Tibial nerve (tissue), 4 donors: Measurements from ENCODE around the gene DCUN1D3. TPM values are rescaled to one million over a fixed set of nuclear protein-coding genes. Genes with fewer than 3 reads are reported as not detected.
A peak's percentile ranks its signal among the peaks of the same experiment; 100 is the strongest.
"Not testable (repeated sequence)": the region's sequence is repeated elsewhere in the genome, so short reads cannot be mapped to it uniquely, and the experiment has no call there.

Source experiments
- DNase-seq, 2 donors: peaks; one replicate each; pipeline ENCODE4 v3.0.0-alpha.2; 2019; ENCODE audit warnings: low spot score in 2 of 2
- H3K27ac ChIP-seq, 4 donors: fragments of 200-600 bp; sonication (generic) in 3 of 4; one replicate each; pipeline ENCODE4 v1.5.1; 2017 to 2019; ENCODE audit warnings: mild to moderate bottlenecking in 1 of 4
- H3K27me3 ChIP-seq, 2 donors: fragments of 200-600 bp; sonication (generic) in 1 of 2; one replicate each; pipeline versions ENCODE4 v1.5.1 to v1.6.0; 2017 to 2019
- H3K36me3 ChIP-seq, 3 donors: fragments of 200-600 bp; sonication (generic); one replicate each; pipeline ENCODE4 v1.5.1; 2018 to 2019
- H3K4me1 ChIP-seq, 4 donors: fragments of 200-600 bp; sonication (generic) in 3 of 4; one replicate each; pipeline ENCODE4 v1.5.1; 2017 to 2019
- H3K4me3 ChIP-seq, 4 donors: fragments of 200-600 bp; sonication (generic) in 3 of 4; one replicate each; pipeline ENCODE4 v1.5.1; 2017 to 2019; ENCODE audit warnings: mild to moderate bottlenecking in 1 of 4, moderate library complexity in 1 of 4
- H3K9me3 ChIP-seq, 4 donors: fragments of 200-600 bp; sonication (generic) in 3 of 4; one replicate each; pipeline ENCODE4 v1.5.1; 2017 to 2019
- CTCF ChIP-seq, 5 experiments: fragments of 200-600 bp in 3 of 5; fragments of 450-650 bp in 2 of 5; sonication (generic) in 3 of 5; IDR thresholded peaks; one replicate each; pipeline ENCODE4 v1.5.1; 2016 to 2019; ENCODE audit warnings: antibody characterized with exemption in 5 of 5, mild to moderate bottlenecking in 3 of 5, moderate library complexity in 2 of 5
- EP300 ChIP-seq, 2 donors: sonication (generic); formaldehyde crosslinking; IDR thresholded peaks; one replicate each; pipeline ENCODE4 v1.6.1; 2017; ENCODE audit warnings: antibody characterized with exemption in 2 of 2, mild to moderate bottlenecking in 1 of 2
- POLR2A ChIP-seq, 2 donors: fragments of 450-650 bp; IDR thresholded peaks; one replicate each; pipeline ENCODE4 v1.6.1; 2017; ENCODE audit warnings: antibody characterized with exemption in 2 of 2, mild to moderate bottlenecking in 2 of 2, moderate library complexity in 2 of 2
- WGBS, 2 donors: methylation state at CpG; one replicate each; pipeline ENCODE4 v1.1.5; 2018; 5-methylcytosine and 5-hydroxymethylcytosine counted together
- total RNA-seq, 4 donors: library from RNA; depleted of rRNA; stranded (reverse); fragments of >200 nt; gene quantifications; one replicate each; pipeline ENCODE4 v1.1.0, GENCODE V29; 2016

Gene DCUN1D3, protein sequence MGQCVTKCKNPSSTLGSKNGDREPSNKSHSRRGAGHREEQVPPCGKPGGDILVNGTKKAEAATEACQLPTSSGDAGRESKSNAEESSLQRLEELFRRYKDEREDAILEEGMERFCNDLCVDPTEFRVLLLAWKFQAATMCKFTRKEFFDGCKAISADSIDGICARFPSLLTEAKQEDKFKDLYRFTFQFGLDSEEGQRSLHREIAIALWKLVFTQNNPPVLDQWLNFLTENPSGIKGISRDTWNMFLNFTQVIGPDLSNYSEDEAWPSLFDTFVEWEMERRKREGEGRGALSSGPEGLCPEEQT
- 10 to 100 TPM; 28.8 to 37.5 (median 29.3) TPM for total RNA-seq

DNA sequence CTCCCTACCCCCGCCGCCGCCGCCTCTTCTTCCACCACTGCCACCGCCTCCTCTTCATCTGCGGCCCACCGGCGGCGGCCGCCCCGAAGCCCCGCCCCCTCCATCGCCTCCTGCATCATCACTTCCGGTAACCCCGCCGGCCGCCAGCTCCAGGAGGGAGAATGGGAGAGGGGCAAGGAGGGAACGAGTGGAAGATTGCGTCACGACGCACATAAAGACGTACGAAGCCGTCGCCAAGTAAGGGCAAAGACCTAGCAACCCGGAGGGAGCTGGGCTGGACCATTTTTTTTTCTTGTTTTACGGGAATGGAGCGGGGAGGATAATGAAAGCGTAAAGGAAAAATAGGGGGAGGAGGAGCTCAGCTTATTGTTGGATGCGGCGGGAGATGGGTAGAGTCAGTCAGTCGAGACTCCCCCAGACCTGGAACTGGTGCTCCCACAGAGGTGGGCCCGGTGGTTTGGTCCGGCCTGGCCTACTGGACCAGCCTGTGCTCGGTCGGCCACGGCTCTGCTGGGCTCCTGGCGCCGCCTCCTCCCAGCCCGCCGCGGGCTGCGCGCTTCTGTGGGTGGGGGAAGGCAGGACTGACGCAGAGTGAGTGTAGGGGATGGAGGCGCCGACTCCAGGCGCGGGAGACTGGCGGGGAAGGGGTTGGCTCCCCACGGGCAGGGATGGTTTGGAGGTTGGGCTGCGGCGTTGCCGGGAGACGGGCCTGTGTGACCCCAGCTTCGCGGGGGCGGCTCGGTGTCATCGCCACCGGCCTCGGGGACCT lies at the start of gene DCUN1D3, which contains the start of gene LYRM1:
DCUN1D3 (minus strand) TSS at position 60 of the 769 bp plus-strand sequence. CDS start 37,820 bp downstream, outside the sequence.
LYRM1 (plus strand) TSS at position 473 of the 769 bp plus-strand sequence. CDS start 14,785 bp downstream, outside the sequence.
- TF ChIP-seq EP300 (IDR thresholded peaks at IDR 0.05) (peak; percentile 85 to 98), CTCF (IDR thresholded peaks at IDR 0.05) (peak in 2 of 5 experiments; percentile 33 to 53), POLR2A (IDR thresholded peaks at IDR 0.05) (peak; percentile 92 to 93)
- H3K9me3 ChIP-seq, result no peaks in the 10 kb centered on the region
- no peaks in the 10 kb centered on the region for H3K27me3 ChIP-seq
- WGBS, 2 donors, result 0 to 1% methylated on average over 39 to 55 of the region's 62 CpGs
- H3K4me1 ChIP-seq, result peaks cover 3 to 80% (median 52%) of the 10 kb centered on the region in 4 donors
- peaks cover 0 to 8% (median 0%) of the 10 kb centered on the region in 3 donors for H3K36me3 ChIP-seq
- DNase-seq, result peak; percentile 94 to 96
- peak within 1 kb of the TSS; percentile 91 to 100 (median 95) for H3K27ac ChIP-seq
- peak within 1 kb of the TSS; percentile 55 to 88 (median 74) for H3K4me3 ChIP-seq

DNA sequence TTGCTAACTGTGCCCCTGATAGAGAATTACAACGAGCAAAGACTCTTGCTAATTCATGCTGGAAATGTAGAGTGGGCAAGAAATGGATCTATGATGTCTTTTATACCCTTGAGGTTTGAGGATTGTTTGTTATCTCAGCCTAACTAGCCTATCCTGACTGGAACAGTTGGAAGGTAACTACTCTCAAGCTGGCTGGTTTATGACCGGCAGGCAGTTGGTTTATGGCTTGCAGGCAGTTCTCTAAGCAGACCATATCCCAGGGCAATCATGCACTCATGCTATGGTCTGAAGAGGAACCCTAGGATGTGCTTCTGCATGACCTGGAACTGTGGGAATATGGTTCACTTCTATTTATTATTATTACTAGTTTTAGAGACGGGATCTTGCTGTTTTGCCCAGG lies 49.5 kb upstream of the DCUN1D3 start:
- TF ChIP-seq POLR2A (IDR thresholded peaks at IDR 0.05) (no peak), EP300 (IDR thresholded peaks at IDR 0.05) (no peak), CTCF (IDR thresholded peaks at IDR 0.05) (no peak)
- 62 to 65% methylated on average over 3 of the region's 3 CpGs for WGBS, 2 donors
- H3K27me3 ChIP-seq, result no peaks in the 10 kb centered on the region
- no peak overlapping the region for H3K4me3 ChIP-seq
- H3K36me3 ChIP-seq, result no peaks in the 10 kb centered on the region
- DNase-seq, result no peak
- no peak overlapping the region for H3K27ac ChIP-seq
- no peaks in the 10 kb centered on the region for H3K4me1 ChIP-seq
- H3K9me3 ChIP-seq, result no peaks in the 10 kb centered on the region

DNA sequence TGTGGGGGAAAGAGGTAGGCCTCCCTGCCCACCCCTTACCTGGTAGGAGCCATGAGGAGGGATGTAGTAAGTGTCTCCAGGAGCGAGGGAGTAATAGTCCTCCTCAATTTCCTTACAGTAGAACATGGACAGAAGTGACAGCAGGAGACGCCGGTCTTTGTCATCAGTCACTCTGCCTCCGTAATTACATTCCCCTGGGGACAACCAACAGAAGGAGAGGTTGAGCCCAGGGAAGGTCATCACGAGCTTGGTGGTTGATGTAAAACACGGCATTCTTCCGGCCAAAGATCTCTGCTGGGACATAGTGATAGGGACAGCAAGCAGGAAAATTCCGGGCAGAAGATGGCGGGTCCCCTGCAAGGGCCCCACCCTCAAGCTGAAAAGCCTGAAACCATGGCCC lies 48.3 kb upstream of the DCUN1D3 start:
- TF ChIP-seq CTCF (IDR thresholded peaks at IDR 0.05) (no peak), EP300 (IDR thresholded peaks at IDR 0.05) (no peak), POLR2A (IDR thresholded peaks at IDR 0.05) (no peak)
- Histone ChIP-seq H3K27ac (no peak overlapping the region), H3K4me1 (no peaks in the 10 kb centered on the region), H3K9me3 (no peaks in the 10 kb centered on the region), H3K36me3 (no peaks in the 10 kb centered on the region), H3K4me3 (no peak overlapping the region), H3K27me3 (no peaks in the 10 kb centered on the region)
- DNase-seq, result no peak
- WGBS, 2 donors, result 80 to 88% methylated on average over 9 of the region's 9 CpGs

GRCh38 chr16:20946015-20946629 lies 46.0 kb upstream of the DCUN1D3 start:
- 88 to 89% methylated on average over 8 of the region's 8 CpGs for WGBS, 2 donors
- no peak for DNase-seq
- no peaks in the 10 kb centered on the region for H3K4me1 ChIP-seq
- H3K4me3 ChIP-seq, result no peak overlapping the region
- TF ChIP-seq CTCF (IDR thresholded peaks at IDR 0.05), result no peak
- TF ChIP-seq POLR2A (IDR thresholded peaks at IDR 0.05), result no peak
- no peak for TF ChIP-seq EP300 (IDR thresholded peaks at IDR 0.05)
- H3K27ac ChIP-seq, result no peak overlapping the region
- H3K9me3 ChIP-seq, result no peaks in the 10 kb centered on the region
- H3K27me3 ChIP-seq, result no peaks in the 10 kb centered on the region
- H3K36me3 ChIP-seq, result no peaks in the 10 kb centered on the region

DNA sequence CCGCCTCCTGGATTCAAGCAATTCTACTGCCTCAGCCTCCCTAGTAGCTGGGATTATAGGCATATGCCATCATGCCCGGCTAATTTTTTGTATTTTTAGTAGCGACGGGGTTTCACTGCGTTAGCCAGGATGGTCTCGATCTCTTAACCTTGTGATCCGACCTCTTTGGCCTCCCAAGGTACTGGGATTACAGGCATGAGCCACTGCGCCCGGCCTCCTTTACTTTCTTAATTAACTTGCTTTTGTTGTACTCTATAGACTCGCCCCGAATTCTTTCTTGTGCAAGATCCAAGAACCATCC lies 45.4 kb upstream of the DCUN1D3 start:
- H3K4me3 ChIP-seq, DNase-seq, H3K27me3 ChIP-seq, H3K27ac ChIP-seq, H3K4me1 ChIP-seq, H3K36me3 ChIP-seq, H3K9me3 ChIP-seq: not testable (repeated sequence)
- WGBS, 2 donors, result 92% methylated on average over 11 of the region's 11 CpGs
